ENCODE data around the gene FADS2. TPM values are rescaled to one million over a fixed set of nuclear protein-coding genes. Genes with fewer than 3 reads are reported as not detected.
A peak's percentile ranks its signal among the peaks of the same experiment; 100 is the strongest.

The FADS2 gene
- total and polyA plus RNA-seq, 10 of the 15 experiments (the other 5 are each of a cell fraction or from before 2014, with no cell fraction given): 3.3 to 313 (median 149) TPM

- POLR2A ChIA-PET: interaction anchor here (0.6 to 1.3 kb wide), 4 partner anchors 50 to 210 kb away, joined by 3 to 5 read pairs (median 4); no protein-coding TSS in a partner anchor
- DNase-seq (ENCODE audit: low read depth, low spot score) (no peak), FAIRE-seq (peak; percentile 72), ATAC-seq (peak; percentile 87)
- Histone ChIP-seq H3K27me3 (replicated peaks in 1 of 2; ENCODE audit: control insufficient read depth in 2 of 2, insufficient read depth in 2 of 2, low read length in 1 of 2) (no peaks in the 10 kb centered on the region; a peak in 1 of 4 replicates), H3K4me1 (ENCODE audit: control insufficient read depth, insufficient read depth, low read length) (no peaks in the 10 kb centered on the region), H3K36me3 (ENCODE audit: control insufficient read depth in 2 of 2, insufficient read depth in 2 of 2, low read length in 1 of 2) (no peaks in the 10 kb centered on the region), H4K20me1 (ENCODE audit: control insufficient read depth, insufficient read depth) (no peaks in the 10 kb centered on the region), H3K4me3 (no peak overlapping the region), H3K27ac (ENCODE audit: control insufficient read depth, insufficient read depth) (no peak overlapping the region), H3K9ac (ENCODE audit: control insufficient read depth, insufficient read depth, low read length) (no peak overlapping the region), H3K79me2 (ENCODE audit: control insufficient read depth, insufficient read depth, low read length) (no peaks in the 10 kb centered on the region), H2AFZ (ENCODE audit: control insufficient read depth, low read depth, low read length) (no peak overlapping the region), H3K4me2 (ENCODE audit: control insufficient read depth, insufficient read depth) (no peak overlapping the region), H3K9me3 (replicated peaks; ENCODE audit: control insufficient read depth, insufficient read depth, low read length) (no peaks in the 10 kb centered on the region)
- intact Hi-C loops (cut with micrococcal nuclease; ENCODE audit: unreplicated experiment) (loop anchor here (1.0 kb wide), 3 partner anchors 100 to 185 kb away; no protein-coding TSS in a partner anchor), in situ Hi-C loops (cut with MboI) (loop anchor here (5.0 kb wide), 3 partner anchors 100 to 210 kb away; no protein-coding TSS in a partner anchor)
- no TSS peak for BruUV-seq (replicated peaks)
- WGBS (ENCODE audit: insufficient coverage, insufficient replicate concordance, low lambda C conversion rate, missing lambda C conversion rate): 40% methylated on average over 16 of the region's 17 CpGs
- CTCF ChIA-PET: interaction anchor here (0.6 to 11.4 kb wide), 35 partner anchors 11 to 233 kb away, joined by 3 to 321 read pairs (median 6); partner anchors contain the start of genes BEST1, FEN1, INCENP and TMEM258
- SMC1A ChIA-PET (ENCODE audit: uncharacterized antibody, unreplicated experiment): interaction anchor here (0.9 to 11.0 kb wide), 15 partner anchors 27 to 215 kb away, joined by 3 to 168 read pairs (median 7); partner anchors contain the start of genes FEN1 and TMEM258
- RAD21 ChIA-PET (ENCODE audit: unreplicated experiment): interaction anchor here (0.6 to 9.3 kb wide), 14 partner anchors 18 to 215 kb away, joined by 3 to 175 read pairs (median 4); no protein-coding TSS in a partner anchor
- peak; percentile 88 for TF ChIP-seq RAD21 (IDR thresholded peaks at IDR 0.05; ENCODE audit: insufficient read depth, low read depth, low read length)
- TF ChIP-seq YY1 (IDR thresholded peaks at IDR 0.05; ENCODE audit: low read depth, low read length): 0 out of 2 replicates have a peak, but pooled peaks have one; percentile 42
- no peak for TF ChIP-seq RFX5 (IDR thresholded peaks at IDR 0.05; ENCODE audit: low read depth, low read length)
- no peak for TF ChIP-seq MEF2A (IDR thresholded peaks at IDR 0.05; ENCODE audit: insufficient read depth, low read depth, low read length)
- TF ChIP-seq SMC3 (IDR thresholded peaks at IDR 0.05; ENCODE audit: borderline replicate concordance, low read length): peak; percentile 94
- no peak for TF ChIP-seq ZSCAN29 (IDR thresholded peaks at IDR 0.05)
- no peak for TF ChIP-seq IKZF2 (IDR thresholded peaks at IDR 0.05)
- no peak for TF ChIP-seq ZBTB11 (CRISPR knock-in tag; IDR thresholded peaks at IDR 0.05)
- TF ChIP-seq FOXM1 (IDR thresholded peaks at IDR 0.05; ENCODE audit: low read depth, low read length): no peak
- TF ChIP-seq CHD1 (IDR thresholded peaks at IDR 0.05; ENCODE audit: low read depth, low read length): no peak
- no peak for TF ChIP-seq GATAD2B (conservative IDR thresholded peaks at IDR 0.05; ENCODE audit: low read depth)
- peak; percentile 86 to 95 (median 89) for TF ChIP-seq CTCF (IDR thresholded peaks at IDR 0.05 in 2 of 3, conservative IDR thresholded peaks at IDR 0.05 in 1 of 3; ENCODE audit: control insufficient read depth in 2 of 3, extremely low read depth in 1 of 3, insufficient read depth in 1 of 3, low read depth in 3 of 3, low read length in 3 of 3)
- no peak for TF ChIP-seq CBX3 (IDR thresholded peaks at IDR 0.05; ENCODE audit: borderline replicate concordance, low read depth)
- TF ChIP-seq IRF4 (IDR thresholded peaks at IDR 0.05; ENCODE audit: low read depth, low read length): 0 out of 2 replicates have a peak, but pooled peaks have one; percentile 16
- TF ChIP-seq PKNOX1 (IDR thresholded peaks at IDR 0.05): no peak
- no peak for TF ChIP-seq SREBF1 (IDR thresholded peaks at IDR 0.05; ENCODE audit: low read length)
Measured at GRCh38 chr11:61897387-61898246, 69.5 kb downstream of the FADS2 start.

All from GM12878 (cell line).